Activated CD8-positive, alpha-beta memory T cell treated with anti-CD3 and anti-CD28 coated beads for 24 hours (primary cell): ENCODE data around the gene FAHD2A.
"Not testable (repeated sequence)": the region's sequence is repeated elsewhere in the genome, so short reads cannot be mapped to it uniquely, and the experiment has no call there.

Source experiments
- DNase-seq: peaks from one replicate; pipeline ENCODE4 v3.0.0-alpha.2; 2020

The FAHD2A gene

DNA sequence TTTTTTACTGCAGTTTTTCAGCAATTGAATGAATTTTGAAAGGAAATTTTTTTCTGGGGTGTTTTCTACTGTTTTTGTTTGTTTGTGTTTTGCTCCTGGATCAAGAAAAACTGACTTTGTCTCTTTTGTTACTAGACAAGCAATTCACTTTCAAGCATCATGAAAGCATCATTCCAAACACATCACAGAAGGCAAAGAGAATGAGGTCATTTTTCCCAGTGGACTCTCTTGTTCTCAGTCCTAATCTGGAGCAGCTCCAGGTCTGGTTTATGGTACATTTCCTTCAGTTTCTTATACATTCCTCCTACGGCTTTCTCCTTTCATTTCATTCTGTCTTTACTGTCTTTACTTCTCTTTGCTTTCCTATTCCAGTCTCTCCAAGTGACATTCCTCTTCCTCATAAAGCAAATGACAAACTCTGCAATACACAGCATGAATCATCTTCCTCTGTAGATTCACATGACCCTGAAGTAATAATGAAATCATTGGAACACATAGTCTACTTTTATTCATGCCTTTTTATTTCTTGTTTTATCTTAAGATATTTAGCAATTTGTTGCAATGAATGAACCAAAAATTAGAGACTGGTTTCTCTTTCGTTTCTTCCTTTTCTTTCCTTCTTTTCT lies 40.1 kb downstream of the FAHD2A start:
- not testable (repeated sequence) for DNase-seq

DNA sequence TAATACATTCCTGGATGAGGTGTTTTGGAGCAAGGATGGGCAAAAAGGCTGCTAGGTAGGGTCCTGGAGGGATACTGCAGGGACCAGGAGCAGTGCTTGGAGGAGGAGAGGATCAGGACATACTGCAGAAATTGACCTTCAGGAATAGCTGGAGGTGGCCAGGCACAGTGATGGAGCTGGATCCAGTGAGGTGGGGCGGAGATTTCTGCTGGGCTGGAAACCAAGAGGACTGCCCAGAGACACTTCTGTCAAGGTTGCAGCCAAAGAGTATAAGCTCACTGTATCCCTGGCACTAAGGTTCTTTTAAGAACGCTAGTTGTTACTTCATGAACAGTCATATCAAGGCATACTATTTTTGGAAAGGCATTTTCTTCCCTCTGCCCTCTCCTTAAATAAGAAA lies 42.8 kb downstream of the FAHD2A start:
- not testable (repeated sequence) for DNase-seq

DNA sequence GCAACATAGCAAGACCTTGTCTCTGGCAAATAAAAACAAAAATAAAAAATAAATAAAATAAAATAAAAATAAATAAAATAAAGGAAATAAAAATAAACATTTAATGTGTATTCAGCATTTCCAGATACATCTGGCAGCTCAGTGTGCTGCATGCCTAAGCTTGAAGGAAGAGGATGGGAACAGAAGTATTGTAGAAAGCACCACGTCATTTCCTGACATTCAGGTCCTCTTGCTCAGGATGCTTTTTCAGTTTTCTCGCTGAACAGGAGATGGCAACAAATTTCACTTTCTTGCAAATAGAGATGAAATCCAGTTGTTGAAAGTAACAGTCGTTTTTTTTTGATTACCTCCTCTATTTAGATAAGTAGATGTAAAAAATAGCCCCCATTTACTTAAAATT lies 60.8 kb downstream of the FAHD2A start:
- not testable (repeated sequence) for DNase-seq
